ENCODE results near the gene NISCH.

GRCh38 chr3:52527039-52527731 lies 71.8 kb downstream of the NISCH start:
- no peak for TF ChIP-seq CTCF (IDR thresholded peaks at IDR 0.05)
- no peak for TF ChIP-seq POLR2A (IDR thresholded peaks at IDR 0.05)
- TF ChIP-seq POLR2AphosphoS5 (IDR thresholded peaks at IDR 0.05) = no peak
- no peak for TF ChIP-seq EP300 (IDR thresholded peaks at IDR 0.05)

All from suprapubic skin (tissue), 4 donors.